Activated CD8-positive, alpha-beta memory T cell treated with anti-CD3 and anti-CD28 coated beads, Interleukin-2, amount 50 U/mL, for 4 hours (primary cell): ENCODE measurements around the gene MARVELD1.
"Not testable (repeated sequence)": the region's sequence is repeated elsewhere in the genome, so short reads cannot be mapped to it uniquely, and the experiment has no call there.

ENCODE experiments used
- DNase-seq: peaks from one replicate; pipeline ENCODE4 v3.0.0-alpha.2; 2020

MARVELD1 gene

GRCh38 chr10:97698072-97698655 is 15.4 kb upstream of the MARVELD1 start:
- not testable (repeated sequence) for DNase-seq

- peak; percentile 36 for DNase-seq
Observed at GRCh38 chr10:97701438-97702069, 12.0 kb upstream of the MARVELD1 start.

GRCh38 chr10:97703398-97704067 is 10.0 kb upstream of the MARVELD1 start:
- DNase-seq = no peak

- DNase-seq = no peak
Observed at GRCh38 chr10:97704341-97704740, 9.2 kb upstream of the MARVELD1 start.

GRCh38 chr10:97705006-97705670 is 8.4 kb upstream of the MARVELD1 start:
- DNase-seq = no peak

- no peak for DNase-seq
Observed at GRCh38 chr10:97707134-97707861, 6.2 kb upstream of the MARVELD1 start.

GRCh38 chr10:97708167-97708566 is 5.4 kb upstream of the MARVELD1 start:
- DNase-seq = no peak

GRCh38 chr10:97708976-97709946 is 4.3 kb upstream of the MARVELD1 start:
- peak; percentile 28 for DNase-seq

- no peak for DNase-seq
Observed at GRCh38 chr10:97711640-97712572, 1.6 kb upstream of the MARVELD1 start.

GRCh38 chr10:97713826-97714400 is 383 bp downstream of the MARVELD1 start:
- DNase-seq = peak; percentile 47

GRCh38 chr10:97714401-97715258 is 1.1 kb downstream of the MARVELD1 start:
- DNase-seq = peak; percentile 20

- no peak for DNase-seq
Observed at GRCh38 chr10:97715259-97715874, 1.8 kb downstream of the MARVELD1 start.

- DNase-seq = no peak
Observed at GRCh38 chr10:97717627-97718026, 4.1 kb downstream of the MARVELD1 start.

- no peak for DNase-seq
Observed at GRCh38 chr10:97718178-97718577, 4.6 kb downstream of the MARVELD1 start.

- no peak for DNase-seq
Observed at GRCh38 chr10:97718659-97719142, 5.2 kb downstream of the MARVELD1 start.

- DNase-seq = no peak
Observed at GRCh38 chr10:97719602-97720001, 6.1 kb downstream of the MARVELD1 start.

GRCh38 chr10:97721871-97722780 is 8.6 kb downstream of the MARVELD1 start:
- DNase-seq = no peak
